GM21390 (cell line): ENCODE results near the gene TRIO.

Source experiments
- ATAC-seq: cut with Tn5 transposase; IDR thresholded peaks from one replicate; pipeline ENCODE4 v1.9.1; 2021; ENCODE audit not compliant: unreplicated experiment

TRIO gene

DNA sequence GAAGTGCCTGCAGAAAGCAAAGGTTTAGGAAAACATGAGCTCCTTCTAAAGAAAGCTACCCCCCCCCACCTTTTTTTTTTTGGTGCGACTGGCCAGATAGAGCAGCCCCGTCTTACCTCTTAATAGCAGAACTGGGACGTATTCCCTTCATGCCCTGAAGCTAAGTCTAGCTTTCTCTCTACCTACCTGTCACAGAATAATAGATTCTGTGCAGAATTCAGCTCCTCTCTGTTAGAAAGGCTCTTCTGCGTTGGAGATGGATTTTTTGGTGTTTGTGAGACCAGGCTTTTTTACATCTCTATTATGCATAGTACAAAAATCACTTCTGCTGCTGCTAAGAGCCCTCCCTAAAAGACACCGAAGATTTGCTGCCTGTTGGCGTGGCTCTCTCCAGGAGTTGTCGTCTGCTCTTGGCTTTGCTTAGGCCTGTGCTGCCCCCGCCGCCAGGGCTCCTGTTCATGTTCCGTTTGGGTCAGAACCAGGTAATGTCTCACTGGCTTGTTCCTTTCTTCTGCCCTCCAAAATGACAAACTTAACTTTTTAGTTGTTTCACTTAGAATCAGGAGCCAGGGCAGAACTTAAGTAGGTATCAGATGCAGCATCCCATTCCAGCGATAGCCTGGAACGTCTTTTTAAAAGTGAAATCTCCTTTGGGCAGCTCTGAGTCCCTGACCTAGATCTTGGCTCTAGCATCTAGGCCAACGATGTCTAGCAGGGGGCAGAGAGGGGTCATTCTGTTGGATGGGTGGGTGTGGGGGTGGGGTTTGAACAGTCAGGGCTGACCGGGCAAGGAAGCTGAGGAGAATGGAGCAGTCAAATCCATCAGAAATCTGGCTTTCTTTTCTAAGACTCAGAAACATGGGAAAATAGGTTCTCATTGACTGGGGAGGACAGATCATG, 2.5 kb downstream of the TRIO start:
- no peak for ATAC-seq

DNA sequence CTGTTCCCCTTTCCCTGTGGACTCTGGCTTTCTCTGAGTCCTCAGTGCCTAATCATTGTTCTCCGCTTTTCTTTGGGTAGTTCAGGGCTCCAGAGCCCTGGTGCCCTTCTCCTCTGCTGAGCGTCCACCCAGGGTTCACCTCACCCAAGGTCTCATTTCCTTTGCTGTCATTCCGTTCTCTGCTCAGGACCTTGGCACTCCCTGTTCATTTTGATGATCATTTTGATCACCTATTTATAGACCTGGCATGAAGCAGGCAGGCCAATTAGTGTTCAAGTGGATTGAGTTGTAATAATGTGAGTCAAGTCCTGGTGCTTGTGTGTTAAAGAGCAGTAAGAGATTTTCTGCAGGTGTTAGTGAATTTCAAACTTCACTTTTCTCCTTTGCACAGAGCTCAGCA, 3.6 kb downstream of the TRIO start:
- ATAC-seq, result no peak

DNA sequence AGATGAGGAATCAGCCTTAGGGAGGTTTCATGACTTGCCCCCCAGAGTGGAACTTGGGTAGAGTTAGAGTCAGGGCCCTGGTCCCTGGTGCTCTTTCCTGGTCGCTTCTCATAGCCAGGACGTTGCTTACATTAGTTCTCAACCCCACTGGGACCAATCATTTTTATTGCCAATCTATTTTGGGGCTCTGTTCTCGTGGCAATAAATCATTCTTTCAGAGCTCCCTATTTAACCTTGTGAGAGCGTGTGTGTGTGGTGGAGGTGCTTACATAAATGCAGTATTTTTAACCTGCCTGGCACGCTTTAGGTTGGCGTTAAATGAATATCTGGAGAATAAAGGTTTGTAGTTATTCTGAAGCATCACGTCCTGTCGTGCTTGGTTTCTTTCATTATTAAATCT, 4.1 kb downstream of the TRIO start:
- no peak for ATAC-seq

DNA sequence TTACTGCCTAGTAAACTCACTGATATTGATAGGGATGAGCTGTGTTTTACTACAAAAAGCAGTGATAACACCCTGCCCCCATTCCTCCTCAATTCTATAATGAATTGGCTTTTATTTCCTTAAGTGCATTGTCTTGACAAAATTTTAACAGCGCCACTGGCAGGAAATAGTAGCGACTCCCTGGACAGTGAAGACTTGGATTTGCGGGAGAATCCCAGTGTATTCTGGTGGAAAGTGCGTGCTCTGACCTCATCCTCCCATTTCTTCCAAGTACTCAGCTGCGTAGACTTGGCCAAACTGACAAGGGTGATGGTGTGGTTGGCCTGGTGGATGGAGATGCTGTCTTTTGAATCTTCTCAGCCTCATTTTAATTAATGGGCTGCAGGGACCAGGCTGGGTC, 5.3 kb downstream of the TRIO start:
- ATAC-seq, result no peak

DNA sequence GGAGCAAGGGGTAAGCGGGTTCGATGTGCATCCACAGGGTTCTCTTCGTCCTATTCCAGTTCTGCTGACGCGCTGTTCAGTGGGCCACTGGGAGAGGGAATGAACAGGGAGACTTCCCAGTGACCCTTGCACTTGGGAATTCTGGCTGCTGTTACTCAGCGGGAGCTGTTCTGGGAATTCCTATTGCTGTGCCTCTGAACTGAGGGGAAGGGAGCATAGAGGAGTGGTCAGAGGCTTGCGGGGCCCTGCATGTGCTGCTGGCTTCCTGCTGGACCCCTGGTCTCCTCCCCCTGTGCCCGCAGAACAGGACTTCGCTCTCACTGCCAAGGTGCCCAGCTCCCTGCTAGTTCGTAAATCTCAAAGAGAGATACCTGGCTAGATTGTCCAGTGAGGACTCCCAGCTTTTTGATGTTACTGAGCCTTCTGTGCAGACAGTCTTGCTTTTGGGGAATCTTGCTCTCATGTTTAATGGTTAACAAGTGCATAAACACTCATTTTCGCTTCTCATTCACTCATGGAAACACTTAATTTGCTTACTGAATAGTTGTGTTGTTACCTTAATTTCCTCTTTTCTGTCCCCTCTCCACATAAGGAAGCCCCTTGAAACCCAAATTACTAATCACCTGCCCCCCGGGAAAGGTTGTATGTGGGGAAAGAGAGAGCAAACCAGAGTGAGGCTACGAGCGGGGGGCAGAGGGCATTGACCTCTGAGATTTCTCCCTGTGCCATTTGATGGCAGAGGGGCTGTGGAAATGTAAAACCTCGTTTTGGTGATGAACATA, 5.9 kb downstream of the TRIO start:
- no peak for ATAC-seq

DNA sequence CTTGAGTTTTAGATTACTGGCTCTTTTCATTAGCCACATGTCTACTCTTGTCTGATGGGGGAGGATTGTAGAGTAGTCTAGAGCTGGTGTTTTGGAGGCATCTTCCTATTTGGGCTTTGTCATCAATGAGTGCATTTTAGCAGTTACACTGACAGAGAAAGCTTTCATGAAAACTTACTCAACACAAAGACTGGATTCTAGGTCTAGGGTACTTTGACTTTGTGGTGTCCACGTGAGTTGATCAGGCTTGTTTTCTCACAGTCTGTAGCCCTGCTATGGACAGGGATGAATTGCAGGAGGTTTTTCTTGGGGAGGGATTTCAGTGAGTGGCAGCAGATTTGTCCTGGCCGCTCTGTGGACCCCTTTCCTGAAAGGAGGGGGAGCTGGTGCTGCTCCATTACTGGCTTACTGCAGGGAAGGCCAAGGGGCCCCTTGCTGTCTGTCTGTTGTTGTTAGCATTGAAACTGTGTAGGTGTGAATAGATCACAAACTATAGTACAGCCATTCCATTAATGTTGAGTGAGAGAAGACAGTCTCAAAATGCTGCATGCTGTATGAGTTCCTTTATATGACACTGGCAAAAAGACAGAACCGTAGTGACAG, 6.6 kb downstream of the TRIO start:
- no peak for ATAC-seq

DNA sequence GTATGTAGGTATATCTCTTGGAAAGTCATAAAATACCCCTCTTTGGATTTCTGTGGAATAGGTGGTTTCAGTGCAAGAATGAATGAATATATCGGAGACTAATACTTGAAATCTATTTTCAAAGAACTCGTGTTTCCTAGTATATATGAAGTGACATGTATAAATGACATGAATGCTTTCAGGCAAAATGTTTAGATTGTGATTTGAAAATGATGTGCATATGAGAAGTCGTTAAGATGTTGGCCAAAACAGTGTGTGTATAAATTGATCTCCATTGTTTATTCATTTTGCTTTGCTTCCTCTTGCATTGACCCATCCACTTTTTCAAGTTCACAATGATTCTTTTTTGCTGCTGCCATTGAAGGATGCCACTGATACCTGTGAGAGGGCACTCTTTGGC, 8.3 kb downstream of the TRIO start:
- ATAC-seq, result no peak

DNA sequence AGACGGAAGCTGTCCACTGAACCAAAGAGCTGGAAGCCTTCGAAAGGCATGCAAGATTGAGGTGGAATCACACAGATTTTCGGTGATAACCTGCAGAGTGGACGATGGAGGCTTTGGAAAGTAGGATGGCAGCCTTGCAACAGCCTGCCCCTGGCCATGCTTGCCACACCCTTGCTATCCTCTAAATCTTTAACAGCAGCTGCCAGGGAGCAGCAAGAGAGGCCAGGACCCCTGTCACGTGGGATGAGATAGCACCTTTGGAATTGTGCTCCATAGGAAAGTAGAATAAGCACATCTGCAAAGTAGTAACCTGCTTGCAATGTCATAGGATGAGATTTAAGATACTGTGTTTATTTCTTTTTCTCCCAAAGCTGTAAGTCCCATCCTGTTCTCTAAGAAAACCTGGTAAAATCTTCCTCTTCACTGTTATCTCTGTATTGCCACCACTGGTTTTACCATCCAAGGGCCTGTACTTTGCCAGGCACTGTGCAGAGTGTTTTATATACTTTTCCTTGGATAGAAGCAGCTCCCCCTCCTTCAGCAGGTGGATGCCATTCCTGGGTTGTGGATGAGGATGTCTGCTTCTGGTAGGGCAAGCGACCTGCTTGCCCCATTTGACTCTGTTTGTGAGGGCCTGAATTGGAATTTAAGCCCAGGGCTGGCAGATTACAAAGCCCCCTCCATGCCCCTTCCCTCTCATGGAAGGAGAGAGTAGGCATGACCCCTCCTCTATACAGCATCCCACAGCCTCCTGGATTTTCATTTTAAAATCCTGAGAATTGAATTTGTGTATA, 10.1 kb downstream of the TRIO start:
- no peak for ATAC-seq

DNA sequence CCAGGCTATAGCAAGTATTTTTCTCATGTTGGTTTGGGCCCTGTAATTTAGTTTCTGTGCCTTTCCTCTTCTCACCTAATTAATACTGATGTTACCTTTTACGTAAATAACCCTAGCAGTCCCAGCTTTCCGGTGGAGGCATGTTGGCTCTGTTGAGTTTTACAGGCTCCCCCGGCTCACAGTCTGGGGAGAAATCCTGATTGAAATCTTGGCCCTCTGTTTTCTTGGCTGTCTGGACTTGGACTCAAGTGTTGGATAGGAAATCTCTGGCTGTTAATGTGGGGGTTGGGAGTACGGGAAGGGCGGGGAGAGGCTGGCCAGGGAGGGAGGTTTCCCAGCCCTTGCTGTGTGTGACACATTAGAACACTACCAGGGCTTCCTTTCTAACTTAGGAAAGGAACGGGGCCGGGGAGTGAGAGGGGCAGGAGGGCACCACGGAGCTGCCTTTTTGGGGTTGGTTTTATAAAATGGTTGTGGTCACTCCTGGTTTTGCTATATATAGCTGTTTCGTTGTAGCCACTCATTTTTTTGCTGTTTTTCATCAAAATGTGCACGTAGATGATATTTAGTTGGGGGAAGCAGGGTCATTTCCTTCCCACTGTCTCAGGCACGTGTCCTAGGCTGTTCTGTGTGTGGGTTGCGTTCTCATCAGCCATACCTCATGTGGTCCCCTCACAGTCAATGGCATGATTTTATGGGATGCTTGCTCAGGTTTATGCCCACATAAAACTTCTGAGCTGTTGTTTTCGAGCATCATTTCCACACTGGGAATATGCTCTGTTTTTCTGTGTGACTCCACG, 11.0 kb downstream of the TRIO start:
- peak; percentile 30 for ATAC-seq

DNA sequence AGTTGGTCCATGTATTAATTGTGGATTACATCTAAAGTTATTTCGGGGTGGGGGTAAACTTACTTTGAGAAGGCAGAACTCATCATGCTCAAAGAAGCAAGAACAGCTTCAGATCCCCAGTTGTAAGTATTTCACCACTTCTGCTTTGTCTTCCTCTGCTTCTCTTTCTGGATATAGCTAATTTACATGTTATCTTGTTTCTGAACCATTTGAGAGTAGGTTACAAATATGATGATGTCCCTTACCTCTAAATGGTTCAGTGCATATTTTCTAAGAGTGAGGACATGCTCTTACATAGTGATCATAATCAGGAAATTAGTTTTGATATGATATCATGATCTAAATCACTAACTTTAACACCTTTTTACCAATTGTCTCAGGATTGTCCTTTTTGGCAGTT, 11.9 kb downstream of the TRIO start:
- ATAC-seq, result peak; percentile 74

DNA sequence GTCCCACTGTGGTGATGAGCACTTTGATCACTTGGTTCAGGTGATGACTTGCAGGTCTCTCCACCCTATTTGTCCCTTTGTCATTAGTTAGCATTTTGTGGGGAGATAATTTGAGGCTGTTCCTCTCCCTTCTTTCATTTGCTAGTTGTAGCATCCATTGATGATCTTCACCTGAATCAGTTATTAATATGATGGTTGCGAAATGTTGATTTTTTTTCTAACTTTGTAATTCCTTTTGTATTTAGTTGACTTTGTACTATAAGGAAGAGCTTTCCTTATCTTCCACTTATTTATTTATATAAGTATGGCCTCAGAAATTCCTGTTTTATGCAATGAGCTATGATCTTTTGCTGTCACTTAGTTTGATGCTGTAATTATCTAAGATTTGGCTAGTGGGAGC, 12.6 kb downstream of the TRIO start:
- no peak for ATAC-seq

DNA sequence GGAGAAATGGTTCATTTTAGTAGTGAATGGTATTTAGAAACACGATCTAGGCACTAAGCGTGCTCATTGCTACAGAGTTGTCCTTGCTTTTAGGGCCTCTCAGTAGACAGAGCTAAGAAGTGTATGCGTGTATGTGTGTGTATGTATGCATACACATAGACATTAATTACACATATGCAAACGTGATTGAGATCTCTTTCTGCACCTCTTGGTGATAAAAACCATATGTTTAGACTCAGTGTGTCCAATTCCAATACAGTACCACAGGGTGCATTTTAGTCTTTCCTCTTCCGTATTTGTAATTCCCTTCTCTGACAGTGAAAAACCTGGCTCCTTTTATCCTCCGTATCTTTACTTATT, 13.1 kb downstream of the TRIO start:
- ATAC-seq, result no peak

DNA sequence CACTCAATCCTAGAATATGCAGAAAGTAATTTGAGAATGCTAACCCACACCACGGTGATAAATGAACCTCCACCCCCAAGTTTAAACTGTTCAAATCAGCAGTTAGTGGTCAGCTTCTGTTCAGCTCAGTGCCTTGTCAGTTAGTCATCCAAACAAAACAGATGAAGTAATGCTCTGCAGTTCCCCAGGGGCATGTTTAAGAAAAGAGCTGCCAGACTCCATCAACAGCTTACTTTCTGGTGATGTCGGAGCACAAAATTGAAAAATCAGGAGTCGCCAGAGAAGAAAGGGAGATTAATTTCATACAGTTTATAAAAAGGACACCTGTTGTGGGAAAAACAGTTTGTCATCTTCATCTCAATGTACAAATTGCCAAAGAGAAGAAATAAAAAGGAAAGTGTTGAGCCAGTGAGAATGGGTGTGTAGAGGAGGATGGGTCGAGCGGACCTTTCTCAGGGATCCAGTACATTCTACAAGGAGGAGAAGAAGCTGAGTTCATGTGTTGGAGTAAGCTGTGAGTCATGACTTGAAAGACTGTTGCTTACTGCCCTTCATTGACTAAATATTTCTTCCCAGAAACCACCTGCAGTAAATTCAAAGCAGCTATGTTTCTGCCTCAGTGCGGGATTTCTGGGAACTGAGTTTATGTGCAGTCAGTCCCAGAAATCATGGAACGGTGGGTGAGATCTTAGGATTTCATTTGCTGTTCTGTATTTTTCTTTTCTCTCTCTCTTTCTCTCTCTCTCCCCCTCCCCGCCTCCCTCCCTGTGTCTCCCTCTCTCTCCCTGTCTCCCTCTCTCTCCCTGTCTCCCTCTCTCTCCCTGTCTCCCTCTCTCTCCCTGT, 13.7 kb downstream of the TRIO start:
- ATAC-seq, result peak; percentile 49

DNA sequence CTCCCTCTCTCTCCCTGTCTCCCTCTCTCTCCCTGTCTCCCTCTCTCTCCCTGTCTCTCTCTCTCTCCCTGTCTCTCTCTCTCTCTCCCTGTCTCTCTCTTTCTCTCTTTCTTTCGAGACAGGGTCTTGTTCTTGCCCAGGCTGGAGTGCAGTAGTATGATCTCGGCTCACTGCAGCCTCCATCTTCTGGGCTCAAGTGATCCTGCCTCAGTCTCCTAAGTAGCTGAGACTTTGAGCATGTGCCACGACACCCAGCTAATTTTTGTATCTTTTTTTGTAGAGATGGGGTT, 14.3 kb downstream of the TRIO start:
- no peak for ATAC-seq

DNA sequence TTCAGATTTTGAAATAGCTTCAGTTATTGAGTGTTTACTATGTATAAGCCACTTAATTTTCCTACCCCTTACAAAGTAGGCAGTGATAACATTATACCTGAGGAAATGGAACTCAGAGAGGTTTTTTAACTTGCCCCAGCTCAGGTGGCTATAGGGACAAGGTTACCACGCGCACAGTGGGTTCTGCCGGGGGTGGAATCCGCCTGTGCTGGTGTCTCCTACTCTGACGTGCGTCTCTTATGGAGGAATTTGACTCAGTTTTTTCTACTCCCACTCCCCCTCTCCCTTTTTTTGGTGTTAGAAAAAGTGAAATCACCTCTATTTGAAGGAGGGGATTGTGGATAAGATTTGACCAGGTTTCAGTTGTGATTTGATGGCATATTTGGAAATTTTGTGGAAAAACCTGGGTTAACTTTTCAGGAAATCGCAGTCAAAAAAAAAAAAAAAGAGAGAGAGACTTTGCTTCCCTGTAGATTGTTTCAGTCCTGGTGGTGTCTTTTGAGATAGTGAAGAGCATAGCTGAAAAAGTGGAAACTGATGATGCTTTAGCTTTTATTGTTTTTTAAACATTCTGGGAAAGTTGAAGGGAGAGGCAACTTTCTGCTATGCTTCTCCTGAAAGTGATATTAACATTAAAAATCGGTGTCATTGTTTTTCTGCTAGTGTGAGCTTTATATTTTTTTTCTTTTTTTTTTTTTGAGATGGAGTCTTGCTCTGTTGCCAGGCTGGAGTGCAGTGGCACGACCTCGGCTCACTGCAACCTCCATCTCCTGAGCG, 15.9 kb downstream of the TRIO start:
- ATAC-seq, result no peak

DNA sequence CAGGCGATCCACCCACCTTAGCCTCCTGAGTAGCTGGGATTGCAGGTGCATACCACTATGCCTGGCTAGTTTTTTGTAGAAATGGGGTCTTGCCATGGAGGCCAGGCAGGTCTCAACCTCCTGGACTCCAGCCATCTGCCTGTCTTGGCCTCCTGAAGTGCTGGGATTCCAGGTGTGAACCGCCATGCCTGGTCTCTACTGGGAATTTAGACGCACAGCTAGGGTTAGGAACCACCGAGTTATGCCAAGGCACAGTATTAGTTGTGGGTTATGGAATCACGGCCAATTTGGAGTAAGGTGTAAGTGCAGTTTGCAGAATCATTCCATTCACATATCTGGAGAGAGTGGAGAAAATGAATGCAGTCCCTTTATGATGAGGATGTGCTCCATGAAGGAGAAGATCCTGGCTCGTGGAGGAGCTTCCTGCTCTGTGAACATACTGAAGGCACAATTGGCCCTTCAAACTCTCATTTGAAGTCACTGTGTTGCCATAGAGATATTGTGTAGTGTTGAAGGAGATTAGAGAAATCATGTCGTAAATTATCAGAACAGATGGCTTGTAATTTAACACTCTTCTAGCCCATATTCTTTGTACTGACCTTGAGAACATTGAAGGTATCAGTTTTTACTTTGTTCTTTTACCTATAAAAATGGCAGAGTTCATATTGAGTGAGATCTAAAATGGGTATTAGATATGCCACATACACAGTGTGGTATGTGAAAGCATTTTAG, 18.8 kb downstream of the TRIO start:
- ATAC-seq, result no peak

DNA sequence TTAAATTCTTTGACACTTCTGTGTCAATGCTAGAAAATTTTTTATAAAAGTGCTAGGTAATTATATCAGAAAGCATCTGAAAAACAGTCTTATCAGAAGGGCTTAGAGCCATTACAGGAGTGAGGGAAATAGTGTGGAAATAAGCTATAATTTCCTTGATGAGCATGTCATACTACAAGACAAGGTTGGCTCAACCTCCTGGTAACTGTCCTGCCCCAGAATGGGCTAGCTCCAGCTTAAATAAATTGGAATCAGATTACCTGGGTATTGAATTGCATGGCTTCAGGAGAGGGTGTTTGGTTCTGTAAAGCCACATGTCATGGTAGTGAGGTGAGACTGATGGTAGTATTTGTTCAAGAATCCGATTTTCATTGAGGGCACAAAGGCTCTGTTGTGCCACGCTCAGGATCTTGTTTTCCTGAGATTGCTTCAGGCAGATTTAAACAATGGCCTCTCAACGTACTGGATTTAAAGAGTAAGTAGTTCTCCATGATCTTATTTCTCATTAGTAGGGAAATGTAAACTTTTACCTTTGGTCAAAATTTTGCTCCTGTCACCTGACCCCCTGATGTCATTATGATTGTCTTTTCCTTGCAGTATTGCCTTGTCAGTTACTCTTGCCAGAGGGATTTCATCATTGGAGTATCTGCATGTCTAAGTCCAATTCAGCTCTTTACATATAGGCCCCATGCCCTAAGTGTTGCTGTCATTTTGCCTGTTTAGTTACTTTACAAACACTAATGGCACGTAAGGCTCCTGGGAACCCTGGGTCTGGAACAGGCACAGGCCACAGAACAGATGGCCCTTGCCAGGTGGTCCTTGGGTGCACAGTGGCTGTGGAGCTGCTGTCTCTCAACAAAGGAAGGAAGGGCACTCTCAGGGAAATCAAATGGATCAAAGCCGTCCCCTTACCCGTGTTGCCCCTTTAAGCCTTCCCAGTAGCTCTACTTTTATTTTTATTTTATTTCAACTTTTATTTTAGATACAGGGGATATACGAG, 21.3 kb downstream of the TRIO start:
- no peak for ATAC-seq
